MCF 10A (cell line): ENCODE results near the gene POLR1D. TPM values are rescaled to one million over a fixed set of nuclear protein-coding genes. Genes with fewer than 3 reads are reported as not detected.
A peak's percentile ranks its signal among the peaks of the same experiment; 100 is the strongest.

ENCODE experiments used
- BruUV-seq: library from RNA; stranded (reverse); fragments of 400-500 nt; replicated peaks from 2 replicates; lab custom pipeline; 2021; lab: Mats Ljungman, UMichigan
- CTCF ChIA-PET: fragments of 300-600 bp; sonication (Branson Sonifier 250); formaldehyde crosslinking; extraction: SDS; loops from one replicate; lab custom pipeline; 2021; ENCODE audit warnings: antibody characterized with exemption, inconsistent platforms; lab: Yijun Ruan, JAX
- POLR2A ChIA-PET: fragments of 300-600, 350-650 bp; sonication (Branson Sonifier 250); formaldehyde crosslinking; extraction: SDS; loops from one replicate; lab custom pipeline; 2020; ENCODE audit warnings: antibody characterized with exemption, inconsistent platforms; lab: Yijun Ruan, JAX
- DNase-seq: peaks from one replicate; pipeline ENCODE4 v3.0.0-alpha.2; 2018; ENCODE audit not compliant: unreplicated experiment
- H3K27ac Mint-ChIP-seq: one replicate; pipeline ENCODE4 v1.8.0; 2022; ENCODE audit warnings: mild to moderate bottlenecking, low read depth, mixed read lengths; ENCODE audit not compliant: unreplicated experiment
- H3K27me3 Mint-ChIP-seq: one replicate; pipeline ENCODE4 v1.8.0; 2022; ENCODE audit warnings: mixed read lengths; ENCODE audit not compliant: insufficient read depth, unreplicated experiment
- H3K36me3 Mint-ChIP-seq: one replicate; pipeline ENCODE4 v1.8.0; 2022; ENCODE audit warnings: mild to moderate bottlenecking, moderate library complexity, mixed read lengths; ENCODE audit not compliant: insufficient read depth, unreplicated experiment
- H3K4me1 Mint-ChIP-seq: one replicate; pipeline ENCODE4 v1.8.0; 2022; ENCODE audit warnings: mixed read lengths; ENCODE audit not compliant: insufficient read depth, unreplicated experiment
- H3K4me3 Mint-ChIP-seq: one replicate; pipeline ENCODE4 v1.8.0; 2022; ENCODE audit warnings: mild to moderate bottlenecking, moderate library complexity, mixed read lengths; ENCODE audit not compliant: unreplicated experiment
- H3K9me3 Mint-ChIP-seq: one replicate; pipeline ENCODE4 v1.8.0; 2022; ENCODE audit warnings: mixed read lengths; ENCODE audit not compliant: unreplicated experiment
- CTCF ChIP-seq: fragments of 200-600 bp; IDR thresholded peaks from one replicate; pipeline ENCODE4 v1.8.0; 2022; ENCODE audit warnings: antibody characterized with exemption, mild to moderate bottlenecking; ENCODE audit not compliant: unreplicated experiment
- intact Hi-C: fragments of 100-400 bp; cut with micrococcal nuclease; formaldehyde crosslinking; loops from 2 replicates; pipeline ENCODE4 v1.14.1; 2022
- total RNA-seq: library from RNA; stranded (reverse); gene quantifications from 2 replicates; pipeline ENCODE4 v1.2.3, GENCODE V29; 2022

Gene POLR1D
- total RNA-seq, 1 experiment from 2014 or later, result 146 TPM

DNA sequence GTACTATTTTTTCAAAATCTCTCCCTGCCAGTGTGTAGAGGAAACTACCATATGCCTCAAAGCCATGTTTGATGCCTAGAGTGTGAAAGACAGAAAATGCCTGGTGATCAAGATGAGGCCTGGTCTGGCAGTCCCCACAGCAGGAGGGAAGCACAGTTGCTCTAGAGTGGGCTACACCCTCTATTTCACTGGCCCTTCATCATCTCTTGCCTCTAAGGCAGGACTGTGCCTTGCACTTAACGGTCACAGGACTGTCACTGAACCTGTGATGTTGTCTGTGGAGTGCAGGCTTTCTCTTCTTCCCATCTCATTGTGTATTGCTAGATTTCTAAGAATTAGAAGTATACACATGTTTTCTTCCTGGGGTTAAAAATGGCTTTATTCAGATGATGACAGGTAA, 16.3 kb downstream of the POLR1D start:
- POLR2A ChIA-PET, result interaction anchor here (0.6 to 7.5 kb wide), 6 partner anchors 9 to 18 kb away, joined by 3 to 108 read pairs (median 4); partner anchors contain the start of genes LNX2 and POLR1D
- no peak for DNase-seq
- Mint-ChIP-seq H3K4me3 (no peak overlapping the region), H3K4me1 (peaks cover 42% of the 10 kb centered on the region), H3K27ac (no peak overlapping the region), H3K36me3 (no peaks in the 10 kb centered on the region), H3K27me3 (no peaks in the 10 kb centered on the region), H3K9me3 (no peaks in the 10 kb centered on the region)
- BruUV-seq, result no TSS peak
- intact Hi-C loops, result no loop called here
- no peak for TF ChIP-seq CTCF
- CTCF ChIA-PET, result interaction anchor here (0.6 to 2.1 kb wide), 4 partner anchors 16 to 212 kb away, joined by 3 to 8 read pairs (median 6); partner anchors contain the start of gene POLR1D

DNA sequence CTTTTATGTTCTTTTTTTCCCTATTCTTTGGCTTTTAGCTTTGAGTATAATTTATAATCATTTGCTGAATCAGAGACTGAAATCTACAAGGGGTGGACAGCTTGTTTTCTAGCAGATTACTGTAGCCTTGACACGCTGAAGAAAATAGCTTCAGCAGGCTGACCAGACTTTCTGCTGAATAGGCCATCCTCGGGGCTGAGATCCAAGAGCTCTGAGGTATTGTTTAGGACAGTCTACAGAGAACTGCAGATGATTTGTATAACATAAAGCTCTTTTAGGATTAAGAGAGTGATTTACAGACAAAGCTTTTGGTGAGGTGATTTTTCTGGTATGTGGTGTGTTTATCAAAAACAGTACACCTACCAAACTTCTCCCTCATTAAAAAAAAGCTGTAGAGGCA, 16.8 kb downstream of the POLR1D start:
- no peak for DNase-seq
- H3K9me3 Mint-ChIP-seq, result no peaks in the 10 kb centered on the region
- POLR2A ChIA-PET, result interaction anchor here (0.6 to 7.5 kb wide), 8 partner anchors 9 to 213 kb away, joined by 3 to 108 read pairs (median 4); partner anchors contain the start of genes LNX2 and POLR1D
- BruUV-seq, result no TSS peak
- intact Hi-C loops, result no loop called here
- H3K27me3 Mint-ChIP-seq, result no peaks in the 10 kb centered on the region
- CTCF ChIA-PET, result interaction anchor here (0.6 to 2.1 kb wide), 5 partner anchors 13 to 213 kb away, joined by 3 to 8 read pairs (median 5); partner anchors contain the start of gene POLR1D
- H3K27ac Mint-ChIP-seq, result peak overlapping the region; percentile 63
- TF ChIP-seq CTCF, result no peak
- peaks cover 47% of the 10 kb centered on the region for H3K4me1 Mint-ChIP-seq
- no peaks in the 10 kb centered on the region for H3K36me3 Mint-ChIP-seq
- no peak overlapping the region for H3K4me3 Mint-ChIP-seq

- no peak for TF ChIP-seq CTCF
- no TSS peak for BruUV-seq
- intact Hi-C loops, result no loop called here
- H3K27me3 Mint-ChIP-seq, result no peaks in the 10 kb centered on the region
- no peaks in the 10 kb centered on the region for H3K36me3 Mint-ChIP-seq
- no peak overlapping the region for H3K4me3 Mint-ChIP-seq
- H3K27ac Mint-ChIP-seq, result peak overlapping the region; percentile 63
- CTCF ChIA-PET, result interaction anchor here (0.8 to 2.1 kb wide), 4 partner anchors 14 to 191 kb away, joined by 4 to 8 read pairs (median 6); partner anchors contain the start of gene POLR1D
- POLR2A ChIA-PET, result interaction anchor here (0.6 to 7.5 kb wide), 8 partner anchors 10 to 214 kb away, joined by 3 to 108 read pairs (median 4); partner anchors contain the start of genes LNX2 and POLR1D
- H3K4me1 Mint-ChIP-seq, result peaks cover 47% of the 10 kb centered on the region
- no peak for DNase-seq
- no peaks in the 10 kb centered on the region for H3K9me3 Mint-ChIP-seq
Observed at GRCh38 chr13:27639186-27639585, 17.5 kb downstream of the POLR1D start.

- Mint-ChIP-seq H3K36me3 (peaks cover 4% of the 10 kb centered on the region), H3K4me3 (no peak overlapping the region), H3K9me3 (no peaks in the 10 kb centered on the region), H3K4me1 (peaks cover 46% of the 10 kb centered on the region), H3K27ac (peak overlapping the region; percentile 5), H3K27me3 (no peaks in the 10 kb centered on the region)
- CTCF ChIA-PET, result interaction anchor here (1.0 to 1.6 kb wide), 5 partner anchors 20 to 188 kb away, joined by 3 to 9 read pairs (median 3); partner anchors contain the start of gene POLR1D
- DNase-seq, result no peak
- POLR2A ChIA-PET, result interaction anchor here (0.5 to 7.5 kb wide), 2 partner anchors 21 to 278 kb away, joined by 4 to 108 read pairs; partner anchors contain the start of genes LNX2, PDX1 and POLR1D
- BruUV-seq, result no TSS peak
- intact Hi-C loops, result no loop called here
- no peak for TF ChIP-seq CTCF
Observed at GRCh38 chr13:27641711-27642502, 20.2 kb downstream of the POLR1D start.
